ENCODE data around the gene INSL3.

DNA sequence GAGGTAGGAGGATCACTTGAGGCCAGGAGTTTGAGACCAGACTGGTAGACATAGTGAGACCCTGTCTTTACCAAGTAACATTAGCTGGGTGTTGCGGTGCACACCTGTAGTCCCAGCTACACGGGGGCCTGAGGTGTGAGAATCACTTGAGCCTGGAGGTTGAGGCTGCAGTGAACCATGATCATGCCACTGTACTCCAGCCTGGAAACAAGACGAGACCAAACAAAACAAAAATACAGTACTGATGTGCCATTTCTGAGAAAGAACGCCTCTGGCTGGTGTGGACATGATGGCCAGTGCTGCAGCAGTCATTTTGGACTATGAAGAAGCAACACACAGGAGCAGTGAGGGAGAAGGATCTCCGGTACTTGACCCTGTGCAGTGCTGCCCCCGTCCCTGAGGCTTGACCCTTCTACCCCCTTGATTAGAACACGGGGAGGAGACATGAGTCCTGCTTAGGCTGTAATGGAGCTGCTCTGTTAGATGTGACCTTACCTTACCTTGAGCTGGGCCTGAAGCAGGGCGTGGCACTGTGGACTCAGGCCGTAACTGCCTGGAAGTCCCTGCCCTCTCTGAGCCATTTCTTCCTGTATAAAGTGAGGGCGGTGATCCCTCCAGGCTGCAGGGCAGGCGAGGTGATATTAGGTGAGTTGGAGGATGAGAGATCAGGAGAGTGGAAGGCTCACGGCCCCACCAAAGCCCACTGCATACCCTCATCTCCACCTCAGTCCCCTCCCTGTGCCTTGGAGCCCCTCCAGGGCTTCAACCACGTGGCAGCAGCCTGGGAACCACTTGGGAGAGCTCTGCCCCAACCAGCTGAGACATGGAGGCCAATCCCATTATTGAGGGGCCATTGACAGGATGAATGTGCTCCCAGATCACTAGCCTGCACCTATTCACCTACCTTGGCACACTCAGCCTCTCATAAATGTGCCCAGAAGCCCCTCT lies 44.3 kb upstream of the INSL3 start:
- TF ChIP-seq, protein P1, sequence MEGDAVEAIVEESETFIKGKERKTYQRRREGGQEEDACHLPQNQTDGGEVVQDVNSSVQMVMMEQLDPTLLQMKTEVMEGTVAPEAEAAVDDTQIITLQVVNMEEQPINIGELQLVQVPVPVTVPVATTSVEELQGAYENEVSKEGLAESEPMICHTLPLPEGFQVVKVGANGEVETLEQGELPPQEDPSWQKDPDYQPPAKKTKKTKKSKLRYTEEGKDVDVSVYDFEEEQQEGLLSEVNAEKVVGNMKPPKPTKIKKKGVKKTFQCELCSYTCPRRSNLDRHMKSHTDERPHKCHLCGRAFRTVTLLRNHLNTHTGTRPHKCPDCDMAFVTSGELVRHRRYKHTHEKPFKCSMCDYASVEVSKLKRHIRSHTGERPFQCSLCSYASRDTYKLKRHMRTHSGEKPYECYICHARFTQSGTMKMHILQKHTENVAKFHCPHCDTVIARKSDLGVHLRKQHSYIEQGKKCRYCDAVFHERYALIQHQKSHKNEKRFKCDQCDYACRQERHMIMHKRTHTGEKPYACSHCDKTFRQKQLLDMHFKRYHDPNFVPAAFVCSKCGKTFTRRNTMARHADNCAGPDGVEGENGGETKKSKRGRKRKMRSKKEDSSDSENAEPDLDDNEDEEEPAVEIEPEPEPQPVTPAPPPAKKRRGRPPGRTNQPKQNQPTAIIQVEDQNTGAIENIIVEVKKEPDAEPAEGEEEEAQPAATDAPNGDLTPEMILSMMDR (conservative IDR thresholded peaks at IDR 0.05) = peak; percentile 25; the same call in 1 of the 2 replicates
- TF ChIP-seq EZH2 (IDR thresholded peaks at IDR 0.05; ENCODE audit: low read depth) = no peak

Data from PC-9 (cell line).